Measurements from ENCODE around the gene GRK5.

- no peak for TF ChIP-seq CTCF (IDR thresholded peaks at IDR 0.05)
- TF ChIP-seq POLR2A (IDR thresholded peaks at IDR 0.05): no peak
Measured at GRCh38 chr10:119501690-119502089, 294.3 kb downstream of the GRK5 start.

All from thyroid gland (tissue), 4 donors.